ENCODE data around the gene XIRP1. TPM values are rescaled to one million over a fixed set of nuclear protein-coding genes. Genes with fewer than 3 reads are reported as not detected.

Gene XIRP1
- total RNA-seq, 4 donors from 2014 or later = not detected

GRCh38 chr3:39137991-39138803 is 54.2 kb downstream of the XIRP1 start:
- no peak overlapping the region for H3K4me3 ChIP-seq (replicated peaks in 1 of 3)
- intact Hi-C loops (cut with DNase I) = no loop called here
- 84 to 97% methylated on average over 10 of the region's 10 CpGs for WGBS, 2 donors
- no peaks in the 10 kb centered on the region for H3K9me3 ChIP-seq
- TF ChIP-seq POLR2A (IDR thresholded peaks at IDR 0.05) = no peak
- TF ChIP-seq, protein P1, sequence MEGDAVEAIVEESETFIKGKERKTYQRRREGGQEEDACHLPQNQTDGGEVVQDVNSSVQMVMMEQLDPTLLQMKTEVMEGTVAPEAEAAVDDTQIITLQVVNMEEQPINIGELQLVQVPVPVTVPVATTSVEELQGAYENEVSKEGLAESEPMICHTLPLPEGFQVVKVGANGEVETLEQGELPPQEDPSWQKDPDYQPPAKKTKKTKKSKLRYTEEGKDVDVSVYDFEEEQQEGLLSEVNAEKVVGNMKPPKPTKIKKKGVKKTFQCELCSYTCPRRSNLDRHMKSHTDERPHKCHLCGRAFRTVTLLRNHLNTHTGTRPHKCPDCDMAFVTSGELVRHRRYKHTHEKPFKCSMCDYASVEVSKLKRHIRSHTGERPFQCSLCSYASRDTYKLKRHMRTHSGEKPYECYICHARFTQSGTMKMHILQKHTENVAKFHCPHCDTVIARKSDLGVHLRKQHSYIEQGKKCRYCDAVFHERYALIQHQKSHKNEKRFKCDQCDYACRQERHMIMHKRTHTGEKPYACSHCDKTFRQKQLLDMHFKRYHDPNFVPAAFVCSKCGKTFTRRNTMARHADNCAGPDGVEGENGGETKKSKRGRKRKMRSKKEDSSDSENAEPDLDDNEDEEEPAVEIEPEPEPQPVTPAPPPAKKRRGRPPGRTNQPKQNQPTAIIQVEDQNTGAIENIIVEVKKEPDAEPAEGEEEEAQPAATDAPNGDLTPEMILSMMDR (IDR thresholded peaks at IDR 0.05) = no peak
- H3K4me1 ChIP-seq = peaks cover 45 to 64% of the 10 kb centered on the region in 2 donors
- H3K27me3 ChIP-seq = no peaks in the 10 kb centered on the region
- peak overlapping the region; percentile 17 to 92 (median 89) for H3K27ac ChIP-seq
- DNase-seq = no peak
- peaks cover 8 to 12% of the 10 kb centered on the region in 2 donors for H3K36me3 ChIP-seq

DNA sequence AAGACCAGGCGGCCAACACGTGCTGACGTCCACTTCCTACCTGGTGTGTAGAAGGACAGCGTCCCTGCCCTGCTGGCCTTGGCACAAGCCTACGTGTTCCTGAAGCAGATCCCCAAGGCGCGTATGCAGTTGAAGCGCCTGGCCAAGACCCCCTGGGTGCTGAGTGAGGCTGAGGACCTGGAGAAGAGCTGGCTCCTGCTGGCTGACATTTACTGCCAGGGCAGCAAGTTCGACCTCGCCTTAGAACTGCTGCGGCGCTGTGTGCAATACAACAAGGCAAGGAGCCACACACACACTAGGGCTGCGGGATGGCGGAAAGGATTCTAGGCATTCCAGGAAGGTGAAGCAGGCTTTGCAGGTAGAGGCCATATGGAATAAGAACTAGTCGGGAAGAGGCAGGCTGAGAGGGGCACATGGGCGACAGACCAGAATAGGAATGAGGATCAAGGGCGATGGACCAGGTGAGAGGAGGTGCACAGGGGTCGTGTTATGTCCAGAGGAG is 54.9 kb downstream of the XIRP1 start:
- Histone ChIP-seq H3K4me1 (peaks cover 43 to 58% of the 10 kb centered on the region in 2 donors), H3K36me3 (peaks cover under 1 to 5% of the 10 kb centered on the region in 2 donors), H3K4me3 (replicated peaks in 1 of 3) (no peak overlapping the region), H3K27me3 (no peaks in the 10 kb centered on the region), H3K27ac (peak overlapping the region in 1 of 3 donors; percentile 92), H3K9me3 (no peaks in the 10 kb centered on the region)
- no peak for TF ChIP-seq POLR2A (IDR thresholded peaks at IDR 0.05)
- TF ChIP-seq, protein P1 (IDR thresholded peaks at IDR 0.05) = no peak
- intact Hi-C loops (cut with DNase I) = no loop called here
- no peak for DNase-seq
- 92 to 97% methylated on average over 13 to 16 of the region's 18 CpGs for WGBS, 2 donors

GRCh38 chr3:39136533-39137434 is 55.6 kb downstream of the XIRP1 start:
- no peaks in the 10 kb centered on the region for H3K9me3 ChIP-seq
- peaks cover 36 to 51% of the 10 kb centered on the region in 2 donors for H3K4me1 ChIP-seq
- H3K36me3 ChIP-seq = no peaks in the 10 kb centered on the region
- H3K4me3 ChIP-seq (replicated peaks in 1 of 3) = no peak overlapping the region
- no peaks in the 10 kb centered on the region for H3K27me3 ChIP-seq
- TF ChIP-seq, protein P1 (IDR thresholded peaks at IDR 0.05) = no peak
- TF ChIP-seq POLR2A (IDR thresholded peaks at IDR 0.05) = no peak
- no peak overlapping the region for H3K27ac ChIP-seq
- no peak for DNase-seq
- intact Hi-C loops (cut with DNase I) = no loop called here
- WGBS, 2 donors = 96 to 97% methylated on average over 16 to 19 of the region's 21 CpGs

DNA sequence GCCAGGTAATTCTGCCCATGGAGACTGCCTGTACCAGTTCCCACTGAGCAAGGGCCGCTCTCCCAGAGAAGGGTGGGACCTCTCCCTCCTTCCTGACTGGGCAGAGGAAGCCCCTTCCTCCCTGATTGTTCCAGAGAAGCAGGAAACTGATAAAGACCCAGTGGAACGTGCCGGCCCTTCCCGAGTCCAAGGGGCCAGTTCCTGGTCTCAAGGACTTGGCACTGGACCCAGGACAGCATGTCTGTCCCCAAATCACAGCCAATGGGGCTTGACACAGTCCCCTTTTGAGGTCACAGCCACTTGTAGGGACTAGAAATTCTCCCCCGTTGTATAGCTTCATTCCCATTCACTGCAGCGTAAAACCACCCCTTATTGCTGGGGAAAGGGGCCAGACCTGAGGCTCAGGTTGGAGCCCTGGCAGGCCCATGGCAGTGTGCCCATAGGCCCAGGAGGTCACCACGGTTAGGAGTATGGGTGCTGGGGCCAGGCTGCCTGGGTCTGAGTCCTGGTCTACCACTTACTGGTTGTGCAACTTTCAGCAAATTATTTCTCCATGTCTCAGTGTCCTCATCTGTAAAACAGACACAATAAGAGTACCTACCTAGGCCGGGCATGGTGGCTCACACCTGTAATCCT is 57.1 kb downstream of the XIRP1 start:
- Histone ChIP-seq H3K4me1 (peaks cover 21 to 36% of the 10 kb centered on the region in 2 donors), H3K36me3 (no peaks in the 10 kb centered on the region), H3K27me3 (no peaks in the 10 kb centered on the region), H3K4me3 (replicated peaks in 1 of 3) (no peak overlapping the region), H3K9me3 (no peaks in the 10 kb centered on the region), H3K27ac (peak overlapping the region in 2 of 3 donors; percentile 5 to 44)
- peak; percentile 68 to 71 for DNase-seq
- 58 to 88% methylated on average over 2 to 8 of the region's 8 CpGs for WGBS, 2 donors
- intact Hi-C loops (cut with DNase I) = no loop called here
- TF ChIP-seq, protein P1 (IDR thresholded peaks at IDR 0.05) = no peak
- TF ChIP-seq POLR2A (IDR thresholded peaks at IDR 0.05) = no peak

Data from thyroid gland (tissue), 4 donors.